Nephron (organoid): ENCODE data around the gene TSEN2.

Experiments
- H3K27ac Mint-ChIP-seq, 3 experiments: 2 replicates each; pipeline ENCODE4 v1.8.0; 2020; ENCODE audit warnings: mixed read lengths in 3 of 3, mild to moderate bottlenecking in 2 of 3, moderate library complexity in 1 of 3
- H3K27me3 Mint-ChIP-seq: 2 replicates; pipeline ENCODE4 v1.8.0; 2021; ENCODE audit warnings: low read depth, mild to moderate bottlenecking, moderate library complexity, mixed read lengths
- H3K36me3 Mint-ChIP-seq: 2 replicates; pipeline ENCODE4 v1.8.0; 2020; ENCODE audit warnings: low read depth, mixed read lengths
- H3K4me1 Mint-ChIP-seq: 2 replicates; pipeline ENCODE4 v1.8.0; 2020; ENCODE audit warnings: mixed read lengths
- H3K4me3 Mint-ChIP-seq, 3 experiments: 2 replicates each; pipeline ENCODE4 v1.8.0; 2020; ENCODE audit warnings: mild to moderate bottlenecking in 3 of 3, mixed read lengths in 3 of 3, moderate library complexity in 2 of 3
- H3K9me3 Mint-ChIP-seq: 2 replicates; pipeline ENCODE4 v1.8.0; 2020; ENCODE audit warnings: mixed read lengths
- CTCF ChIP-seq, 3 experiments: fragments of 200-600 bp; sonication (generic); IDR thresholded peaks; one replicate each; pipeline ENCODE4 v1.5.0; 2021; ENCODE audit warnings: antibody characterized with exemption in 3 of 3; ENCODE audit not compliant: unreplicated experiment in 3 of 3

The TSEN2 gene

DNA sequence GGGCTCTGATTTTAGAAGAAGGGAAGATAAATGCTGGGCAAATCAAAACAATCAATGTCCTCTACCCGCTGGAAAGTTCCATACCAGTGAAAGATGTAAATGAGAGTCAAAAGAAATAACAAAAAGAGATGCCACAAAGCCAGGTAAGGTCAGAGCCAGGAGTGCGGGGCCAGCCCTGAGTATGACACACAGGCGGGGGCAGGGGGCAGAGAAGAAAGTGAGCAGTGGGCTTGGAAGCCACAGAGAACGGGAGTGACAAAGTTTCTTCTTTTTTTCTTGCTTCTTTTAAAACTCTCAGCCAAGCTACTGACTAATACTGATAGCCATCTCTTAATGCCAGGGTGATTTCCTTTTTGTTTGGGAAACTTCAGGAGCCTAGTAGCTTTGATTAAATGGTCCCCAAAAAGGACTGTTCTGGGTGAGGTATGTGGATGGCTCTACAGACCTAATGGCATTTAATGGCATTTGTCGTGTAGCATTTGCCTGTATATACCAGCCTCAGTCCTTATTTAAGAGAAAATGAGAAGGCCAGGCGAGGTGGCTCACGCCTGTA lies 23.1 kb upstream of the TSEN2 start:
- no peaks in the 10 kb centered on the region for H3K36me3 Mint-ChIP-seq
- no peak for TF ChIP-seq CTCF (IDR thresholded peaks at IDR 0.05; ENCODE audit: unreplicated experiment in 3 of 3)
- H3K4me3 Mint-ChIP-seq, result no peak overlapping the region
- peaks cover 4% of the 10 kb centered on the region for H3K27me3 Mint-ChIP-seq
- H3K27ac Mint-ChIP-seq, result no peak overlapping the region
- H3K9me3 Mint-ChIP-seq, result no peaks in the 10 kb centered on the region
- H3K4me1 Mint-ChIP-seq, result no peaks in the 10 kb centered on the region

DNA sequence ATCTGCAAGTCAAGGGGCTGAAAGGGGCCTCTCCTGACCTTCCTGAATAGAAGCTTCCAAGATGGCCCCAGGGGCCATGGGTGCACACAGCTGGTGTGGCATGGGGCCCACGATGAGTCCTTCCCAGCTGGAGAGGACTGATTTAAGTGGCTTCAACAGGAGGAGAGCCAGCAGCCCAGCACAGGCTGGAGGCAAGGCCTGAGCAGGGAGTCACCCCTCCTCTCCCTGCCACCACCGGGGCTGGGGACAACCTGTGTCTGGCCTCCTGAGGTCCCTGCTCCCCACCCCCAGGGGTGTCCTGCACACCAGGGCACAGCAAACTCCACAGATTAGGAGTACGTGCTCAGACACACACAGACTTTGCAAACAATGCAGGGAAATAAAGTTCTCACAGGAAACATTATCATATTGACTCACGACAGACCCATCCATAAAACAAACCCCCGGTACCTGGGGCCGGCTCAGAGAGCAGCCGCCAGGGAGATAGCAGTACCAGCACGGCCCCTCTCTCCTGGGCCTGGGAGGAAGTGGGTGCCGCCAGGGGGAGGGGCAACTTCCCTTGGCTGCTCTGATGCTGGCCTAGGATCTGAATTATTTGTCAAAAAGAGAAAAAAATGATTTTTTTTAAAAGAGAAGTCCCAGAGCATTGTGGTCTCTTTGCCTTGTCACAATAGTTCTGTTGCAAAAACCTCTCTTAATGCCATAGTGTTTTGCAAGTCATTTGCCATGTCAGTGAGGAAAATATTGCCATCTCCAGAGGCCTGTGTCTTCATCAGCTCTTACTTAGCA lies 21.9 kb upstream of the TSEN2 start:
- H3K27me3 Mint-ChIP-seq, result peaks cover 4% of the 10 kb centered on the region
- H3K4me1 Mint-ChIP-seq, result no peaks in the 10 kb centered on the region
- H3K4me3 Mint-ChIP-seq, result no peak overlapping the region
- H3K36me3 Mint-ChIP-seq, result no peaks in the 10 kb centered on the region
- TF ChIP-seq CTCF (IDR thresholded peaks at IDR 0.05; ENCODE audit: unreplicated experiment in 3 of 3), result no peak
- H3K9me3 Mint-ChIP-seq, result no peaks in the 10 kb centered on the region
- H3K27ac Mint-ChIP-seq, result peak overlapping the region in 1 of 3 experiments; percentile 12

DNA sequence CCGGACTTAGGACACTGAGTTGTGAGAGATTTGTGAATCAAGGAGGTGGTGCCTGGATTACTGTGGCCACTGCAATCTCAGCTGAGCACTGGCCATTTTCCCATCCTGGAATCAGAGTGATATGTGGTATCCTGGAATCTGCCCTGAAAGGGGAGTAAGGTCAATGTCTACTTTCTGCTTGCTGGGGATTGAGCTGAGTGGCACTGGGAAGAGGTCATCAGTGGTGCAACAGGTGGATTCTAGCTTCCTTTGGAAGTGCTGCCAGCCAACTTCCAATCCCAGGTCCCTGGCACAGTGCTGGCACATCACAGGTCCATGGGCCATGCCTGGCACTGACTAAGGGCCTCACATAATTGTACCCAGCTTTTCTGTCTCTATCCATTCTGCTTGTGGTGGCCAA lies 20.6 kb upstream of the TSEN2 start:
- no peaks in the 10 kb centered on the region for H3K27me3 Mint-ChIP-seq
- no peak overlapping the region for H3K4me3 Mint-ChIP-seq
- no peaks in the 10 kb centered on the region for H3K4me1 Mint-ChIP-seq
- H3K9me3 Mint-ChIP-seq, result no peaks in the 10 kb centered on the region
- no peak overlapping the region for H3K27ac Mint-ChIP-seq
- TF ChIP-seq CTCF (IDR thresholded peaks at IDR 0.05; ENCODE audit: unreplicated experiment in 3 of 3), result no peak
- no peaks in the 10 kb centered on the region for H3K36me3 Mint-ChIP-seq

DNA sequence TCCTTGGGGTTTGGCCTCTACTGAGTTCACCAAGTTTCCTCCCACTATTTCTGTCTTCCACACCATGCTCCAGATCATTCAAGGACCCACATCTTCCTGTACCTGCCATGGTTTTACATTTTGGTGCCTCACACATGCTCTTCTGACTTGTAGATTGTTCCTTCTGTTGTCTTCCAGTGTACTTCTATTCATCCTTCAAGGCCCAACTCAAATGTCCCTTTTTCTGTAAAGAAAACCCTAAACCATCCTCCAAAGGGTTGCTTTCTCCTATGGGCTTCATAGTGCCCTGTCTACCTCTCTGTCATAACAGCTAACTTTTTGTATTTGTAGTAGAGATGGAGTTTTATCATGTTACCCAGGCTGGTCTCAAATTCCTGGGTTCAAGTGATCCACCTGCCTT lies 20.1 kb upstream of the TSEN2 start:
- Mint-ChIP-seq H3K27ac (peak overlapping the region in 1 of 3 experiments; percentile 14), H3K27me3 (no peaks in the 10 kb centered on the region), H3K4me3 (no peak overlapping the region), H3K4me1 (no peaks in the 10 kb centered on the region), H3K9me3 (no peaks in the 10 kb centered on the region), H3K36me3 (no peaks in the 10 kb centered on the region)
- TF ChIP-seq CTCF (IDR thresholded peaks at IDR 0.05; ENCODE audit: unreplicated experiment in 3 of 3), result no peak

- Mint-ChIP-seq H3K4me1 (no peaks in the 10 kb centered on the region), H3K27ac (peak overlapping the region; percentile 66 to 93 (median 85)), H3K9me3 (no peaks in the 10 kb centered on the region), H3K36me3 (no peaks in the 10 kb centered on the region), H3K4me3 (no peak overlapping the region), H3K27me3 (no peaks in the 10 kb centered on the region)
- no peak for TF ChIP-seq CTCF (IDR thresholded peaks at IDR 0.05; ENCODE audit: unreplicated experiment in 3 of 3)
Measured at GRCh38 chr3:12465151-12465835, 19.0 kb upstream of the TSEN2 start.
